Activated naive CD8-positive, alpha-beta T cell treated with anti-CD3 and anti-CD28 coated beads for 36 hours (primary cell): ENCODE measurements around the gene C2orf68. TPM values are rescaled to one million over a fixed set of nuclear protein-coding genes. Genes with fewer than 3 reads are reported as not detected.
A peak's percentile ranks its signal among the peaks of the same experiment; 100 is the strongest.
"Not testable (repeated sequence)": the region's sequence is repeated elsewhere in the genome, so short reads cannot be mapped to it uniquely, and the experiment has no call there.

Experiments
- DNase-seq: peaks from one replicate; pipeline ENCODE4 v3.0.0; 2021
- H3K27ac Mint-ChIP-seq: one replicate; pipeline ENCODE4 v1.8.0; 2022; ENCODE audit warnings: mild to moderate bottlenecking, moderate library complexity, mixed read lengths
- H3K27me3 Mint-ChIP-seq: one replicate; pipeline ENCODE4 v1.8.0; 2022; ENCODE audit warnings: mild to moderate bottlenecking, mixed read lengths
- H3K36me3 Mint-ChIP-seq: one replicate; pipeline ENCODE4 v1.8.0; 2021; ENCODE audit warnings: mild to moderate bottlenecking, mixed read lengths
- H3K4me1 Mint-ChIP-seq: one replicate; pipeline ENCODE4 v1.8.0; 2021; ENCODE audit warnings: mixed read lengths
- H3K4me3 Mint-ChIP-seq: one replicate; pipeline ENCODE4 v1.8.0; 2022; ENCODE audit warnings: mild to moderate bottlenecking, moderate library complexity, mixed read lengths
- H3K9me3 Mint-ChIP-seq: one replicate; pipeline ENCODE4 v1.8.0; 2022; ENCODE audit warnings: mixed read lengths
- total RNA-seq, 2 experiments: library from RNA; stranded (reverse); gene quantifications; one replicate each; pipeline ENCODE4 v1.2.3, GENCODE V29; 2021

Gene C2orf68, protein sequence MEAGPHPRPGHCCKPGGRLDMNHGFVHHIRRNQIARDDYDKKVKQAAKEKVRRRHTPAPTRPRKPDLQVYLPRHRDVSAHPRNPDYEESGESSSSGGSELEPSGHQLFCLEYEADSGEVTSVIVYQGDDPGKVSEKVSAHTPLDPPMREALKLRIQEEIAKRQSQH
- 10 to 100 TPM; 23.1 to 25.0 TPM for total RNA-seq

- peaks cover 22% of the 10 kb centered on the region for H3K4me1 Mint-ChIP-seq
- H3K27ac Mint-ChIP-seq, result peak within 1 kb of the TSS; percentile 95
- peak within 1 kb of the TSS; percentile 100 for H3K4me3 Mint-ChIP-seq
- H3K36me3 Mint-ChIP-seq, result peaks cover 14% of the 10 kb centered on the region
- no peaks in the 10 kb centered on the region for H3K9me3 Mint-ChIP-seq
- DNase-seq, result peak; percentile 91
- no peaks in the 10 kb centered on the region for H3K27me3 Mint-ChIP-seq
Measured at GRCh38 chr2:85611705-85612587, at the start of gene C2orf68. TSS of gene C2orf68 (minus strand) at chr2:85612066. CDS start at chr2:85611984, 82 bp downstream.

DNA sequence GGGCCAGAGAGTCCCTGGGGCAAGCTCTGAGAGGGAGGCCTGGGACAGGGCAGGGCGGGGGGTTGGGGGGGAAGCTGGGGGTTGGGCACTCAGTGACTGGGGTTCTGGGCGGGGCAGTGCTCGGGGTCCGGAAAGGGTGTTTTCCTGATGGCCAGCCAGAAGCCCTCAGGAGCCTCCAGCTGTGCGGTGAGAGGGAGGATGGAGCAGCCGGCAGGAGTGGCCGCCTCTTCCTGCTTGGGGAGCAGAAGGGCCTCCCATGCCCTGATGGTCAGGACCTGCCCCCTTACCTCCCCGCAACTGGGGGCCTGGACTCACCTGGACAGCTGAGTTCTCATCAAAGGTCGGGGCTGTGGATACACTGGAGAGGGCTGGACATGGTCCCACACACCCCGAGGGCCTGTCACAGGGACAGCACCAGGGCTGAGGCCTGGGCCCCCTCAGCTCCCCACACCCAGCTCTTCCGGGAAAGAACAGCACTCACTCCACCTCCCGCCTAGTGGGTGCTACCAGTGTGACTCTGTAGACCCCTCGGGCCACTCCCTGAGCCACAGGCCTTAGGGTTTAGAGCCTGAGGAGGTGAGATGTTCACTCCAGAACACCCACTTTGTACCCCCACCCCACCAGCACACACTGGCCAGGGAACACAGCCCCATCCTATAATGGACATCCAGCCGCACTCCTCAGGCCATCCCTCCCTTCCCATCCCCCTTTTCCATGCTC lies 49.4 kb upstream of the C2orf68 start:
- Mint-ChIP-seq H3K27ac (no peak overlapping the region), H3K9me3 (no peaks in the 10 kb centered on the region), H3K36me3 (peaks cover 2% of the 10 kb centered on the region), H3K4me3 (no peak overlapping the region), H3K4me1 (no peaks in the 10 kb centered on the region), H3K27me3 (no peaks in the 10 kb centered on the region)
- no peak for DNase-seq

DNA sequence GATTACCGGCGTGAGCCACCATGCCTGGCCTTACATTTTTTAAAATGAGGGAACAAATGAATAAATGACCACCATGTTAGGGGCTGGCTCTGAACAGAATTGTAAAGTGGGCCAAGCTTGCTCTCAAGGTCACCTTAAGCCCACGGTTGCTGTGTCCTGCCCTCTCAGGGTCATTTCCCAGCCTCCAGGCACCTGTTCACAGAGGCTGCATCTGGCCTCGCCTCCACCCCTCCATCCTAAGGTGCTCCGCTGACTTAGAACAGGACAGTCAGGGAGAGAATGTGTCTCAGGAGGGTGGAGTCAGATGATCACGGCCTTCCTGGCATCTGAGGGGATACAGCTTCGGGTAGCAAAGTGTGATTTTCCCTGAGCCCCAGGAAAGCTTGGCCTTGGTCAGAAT lies 48.9 kb upstream of the C2orf68 start:
- Mint-ChIP-seq H3K36me3 (peaks cover 2% of the 10 kb centered on the region), H3K27ac (no peak overlapping the region)

GRCh38 chr2:85660301-85660700 lies 48.4 kb upstream of the C2orf68 start:
- H3K9me3 Mint-ChIP-seq, H3K27ac Mint-ChIP-seq, DNase-seq, H3K27me3 Mint-ChIP-seq, H3K4me1 Mint-ChIP-seq, H3K4me3 Mint-ChIP-seq, H3K36me3 Mint-ChIP-seq: not testable (repeated sequence)

More for the DNA sequence above, 48.9 kb upstream of the C2orf68 start:
- DNase-seq, result no peak
- no peaks in the 10 kb centered on the region for H3K9me3 Mint-ChIP-seq
- no peaks in the 10 kb centered on the region for H3K27me3 Mint-ChIP-seq
- no peak overlapping the region for H3K4me3 Mint-ChIP-seq
- no peaks in the 10 kb centered on the region for H3K4me1 Mint-ChIP-seq

DNA sequence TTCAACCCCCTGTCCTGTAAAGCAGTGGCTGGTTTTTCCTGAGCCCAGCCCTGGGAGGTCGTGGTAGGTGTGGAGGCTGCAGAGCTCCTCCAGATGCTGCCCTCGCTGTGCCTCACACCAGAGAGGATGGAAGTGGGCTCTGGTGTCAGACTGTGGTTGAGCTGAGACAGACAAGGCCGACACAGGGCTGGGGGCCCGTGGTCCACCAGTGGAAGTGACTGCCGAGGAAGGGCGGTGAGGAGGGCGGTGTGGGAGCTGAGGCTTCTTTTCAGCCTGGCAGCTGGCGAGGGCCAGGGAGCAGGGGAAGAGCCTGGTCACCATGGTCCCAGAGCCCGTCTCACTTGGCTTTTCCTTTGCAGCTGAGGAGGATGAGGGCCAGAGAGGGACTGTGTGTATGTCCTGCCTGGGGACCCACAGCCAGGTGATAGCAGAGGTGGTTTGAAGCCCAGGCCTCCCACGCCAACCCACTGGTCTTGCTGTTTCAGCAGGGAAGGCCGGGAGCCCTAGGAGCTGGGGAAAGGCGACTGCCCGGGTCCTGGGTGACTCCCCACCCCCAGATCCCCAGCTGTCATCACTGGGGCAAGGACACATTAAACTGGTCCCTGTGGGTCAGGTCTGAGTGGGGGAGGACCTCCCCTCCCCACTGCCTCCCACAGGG lies 47.6 kb upstream of the C2orf68 start:
- no peak overlapping the region for H3K4me3 Mint-ChIP-seq
- H3K27me3 Mint-ChIP-seq, result no peaks in the 10 kb centered on the region
- H3K27ac Mint-ChIP-seq, result no peak overlapping the region
- H3K4me1 Mint-ChIP-seq, result no peaks in the 10 kb centered on the region
- peaks cover 2% of the 10 kb centered on the region for H3K36me3 Mint-ChIP-seq
- H3K9me3 Mint-ChIP-seq, result no peaks in the 10 kb centered on the region
- DNase-seq, result no peak

DNA sequence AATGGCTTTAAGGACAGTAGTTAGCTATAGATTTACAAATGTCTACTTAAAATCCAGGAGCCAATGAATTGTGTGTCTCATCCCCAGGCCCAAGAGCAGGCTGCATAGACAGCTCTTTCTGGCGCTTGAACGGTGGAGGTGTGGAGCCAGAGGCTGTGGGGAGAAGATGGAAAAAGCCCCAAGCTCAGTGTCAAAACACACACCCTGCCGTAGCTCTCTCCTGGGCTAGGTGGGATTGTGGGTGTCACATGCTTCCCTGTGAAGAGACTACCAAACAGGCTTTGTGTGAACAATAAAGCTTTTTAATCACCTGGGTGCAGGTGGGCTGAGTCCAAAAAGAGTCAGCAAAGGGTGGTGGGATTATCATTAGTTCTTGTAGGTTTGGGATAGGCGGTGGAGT lies 45.5 kb upstream of the C2orf68 start:
- DNase-seq, H3K4me3 Mint-ChIP-seq, H3K27ac Mint-ChIP-seq, H3K4me1 Mint-ChIP-seq, H3K9me3 Mint-ChIP-seq, H3K27me3 Mint-ChIP-seq: not testable (repeated sequence)
- peaks cover 11% of the 10 kb centered on the region for H3K36me3 Mint-ChIP-seq

GRCh38 chr2:85656468-85656867 lies 44.6 kb upstream of the C2orf68 start:
- Mint-ChIP-seq H3K9me3 (no peaks in the 10 kb centered on the region), H3K27me3 (no peaks in the 10 kb centered on the region), H3K27ac (no peak overlapping the region), H3K36me3 (peaks cover 16% of the 10 kb centered on the region), H3K4me3 (no peak overlapping the region), H3K4me1 (no peaks in the 10 kb centered on the region)
- no peak for DNase-seq

DNA sequence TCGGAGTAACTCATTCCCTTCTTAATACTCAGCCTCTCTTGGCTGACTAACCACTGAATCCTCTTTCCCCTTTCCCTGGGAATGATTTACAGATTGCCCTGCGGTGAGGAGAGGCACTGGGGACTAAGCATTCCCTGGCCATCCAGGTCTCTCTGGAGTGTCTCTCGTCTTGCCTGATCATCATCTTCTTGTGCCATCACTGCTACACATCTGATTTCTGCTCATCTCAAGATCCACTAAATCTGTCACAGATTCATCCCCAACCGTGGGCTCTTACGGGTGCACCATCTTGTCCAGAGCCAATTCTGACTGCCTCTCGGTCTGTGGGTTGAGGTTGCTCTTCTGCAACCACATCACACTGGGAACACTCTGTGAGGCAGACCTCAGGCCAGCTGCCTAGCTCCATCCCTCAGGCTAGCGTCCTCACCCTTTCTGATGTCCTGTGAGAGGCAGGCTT lies 44.1 kb upstream of the C2orf68 start:
- Mint-ChIP-seq H3K4me1 (no peaks in the 10 kb centered on the region), H3K27ac (no peak overlapping the region), H3K4me3 (no peak overlapping the region), H3K9me3 (no peaks in the 10 kb centered on the region), H3K36me3 (peaks cover 17% of the 10 kb centered on the region), H3K27me3 (no peaks in the 10 kb centered on the region)
- no peak for DNase-seq

GRCh38 chr2:85653996-85654395 lies 42.1 kb upstream of the C2orf68 start:
- H3K27ac Mint-ChIP-seq, result no peak overlapping the region

DNA sequence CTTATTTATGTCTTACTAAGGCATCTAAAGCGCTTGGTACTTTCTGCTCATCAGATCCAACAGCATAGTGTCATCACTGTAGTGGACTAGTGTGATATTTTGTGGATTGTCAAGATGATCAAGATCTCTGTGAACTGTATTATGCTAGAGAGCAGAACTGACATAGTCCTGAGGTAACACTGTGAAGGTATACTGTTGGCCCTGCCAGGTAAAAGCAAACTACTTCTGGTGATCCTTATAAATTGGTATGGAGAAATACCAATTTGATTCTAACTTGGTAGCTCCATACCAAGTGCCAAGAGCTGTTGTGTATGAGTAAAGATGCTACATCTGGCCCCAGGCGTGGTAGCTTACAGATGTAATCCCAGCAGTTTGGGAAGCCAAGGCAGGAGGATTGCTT lies 40.2 kb upstream of the C2orf68 start:
- Mint-ChIP-seq H3K36me3 (peaks cover 28% of the 10 kb centered on the region), H3K4me1 (no peaks in the 10 kb centered on the region), H3K27me3 (no peaks in the 10 kb centered on the region), H3K4me3 (no peak overlapping the region), H3K9me3 (no peaks in the 10 kb centered on the region), H3K27ac (no peak overlapping the region)
- DNase-seq, result no peak

More at GRCh38 chr2:85653996-85654395, 42.1 kb upstream of the C2orf68 start:
- Mint-ChIP-seq H3K9me3 (no peaks in the 10 kb centered on the region), H3K27me3 (no peaks in the 10 kb centered on the region), H3K36me3 (peaks cover 25% of the 10 kb centered on the region), H3K4me3 (no peak overlapping the region), H3K4me1 (no peaks in the 10 kb centered on the region)
- DNase-seq, result no peak

- Mint-ChIP-seq H3K27me3 (no peaks in the 10 kb centered on the region), H3K9me3 (no peaks in the 10 kb centered on the region), H3K36me3 (peaks cover 33% of the 10 kb centered on the region), H3K27ac (no peak overlapping the region), H3K4me3 (no peak overlapping the region), H3K4me1 (no peaks in the 10 kb centered on the region)
- no peak for DNase-seq
Measured at GRCh38 chr2:85651097-85651496, 39.2 kb upstream of the C2orf68 start.

- Mint-ChIP-seq H3K27ac (no peak overlapping the region), H3K9me3 (no peaks in the 10 kb centered on the region), H3K36me3 (peaks cover 33% of the 10 kb centered on the region), H3K4me3 (no peak overlapping the region), H3K4me1 (no peaks in the 10 kb centered on the region), H3K27me3 (no peaks in the 10 kb centered on the region)
- DNase-seq, result no peak
Measured at GRCh38 chr2:85650456-85650855, 38.6 kb upstream of the C2orf68 start.

GRCh38 chr2:85649201-85650190 lies 37.6 kb upstream of the C2orf68 start:
- Mint-ChIP-seq H3K4me3 (no peak overlapping the region), H3K27me3 (no peaks in the 10 kb centered on the region), H3K9me3 (no peaks in the 10 kb centered on the region), H3K27ac (no peak overlapping the region), H3K4me1 (no peaks in the 10 kb centered on the region), H3K36me3 (peaks cover 33% of the 10 kb centered on the region)
- no peak for DNase-seq

DNA sequence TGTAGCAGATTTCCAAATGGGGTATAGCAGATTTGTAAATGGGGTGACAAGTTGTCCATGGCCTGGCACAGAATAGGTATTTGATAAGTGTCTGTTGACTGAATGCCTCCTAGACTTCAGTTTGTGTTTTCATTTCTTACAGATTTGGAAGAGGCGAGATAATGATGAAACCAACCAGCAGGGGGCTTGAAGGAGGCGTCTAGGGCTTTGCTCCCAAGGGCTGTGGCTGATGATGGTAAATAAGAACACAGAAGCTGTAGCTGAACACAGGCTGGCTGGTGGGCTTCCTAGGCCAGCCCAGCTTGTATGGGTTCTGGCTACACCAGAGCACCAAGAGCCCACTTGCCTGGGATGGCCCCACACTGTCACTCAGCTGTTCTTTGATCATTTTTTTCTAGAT lies 36.8 kb upstream of the C2orf68 start:
- H3K36me3 Mint-ChIP-seq, result peaks cover 32% of the 10 kb centered on the region
- H3K27me3 Mint-ChIP-seq, result no peaks in the 10 kb centered on the region
- no peak for DNase-seq
- H3K4me3 Mint-ChIP-seq, result no peak overlapping the region
- H3K9me3 Mint-ChIP-seq, result no peaks in the 10 kb centered on the region
- no peaks in the 10 kb centered on the region for H3K4me1 Mint-ChIP-seq
- no peak overlapping the region for H3K27ac Mint-ChIP-seq
